OCI-LY7 (cell line): ENCODE measurements around the gene COMMD10. TPM values are rescaled to one million over a fixed set of nuclear protein-coding genes. Genes with fewer than 3 reads are reported as not detected.

Source experiments
- BruUV-seq: library from RNA; stranded (reverse); fragments of 400-500 nt; replicated peaks from 2 replicates; lab custom pipeline; 2021; lab: Mats Ljungman, UMichigan
- CTCF ChIA-PET: fragments of 300-600 bp; sonication (Branson Sonifier 250); formaldehyde crosslinking; loops from one replicate; lab custom pipeline; 2022; ENCODE audit warnings: antibody characterized with exemption; ENCODE audit not compliant: unreplicated experiment; lab: Charles Lee
- POLR2A ChIA-PET: fragments of 300-600 bp; sonication (Branson Sonifier 250); formaldehyde crosslinking; loops from one replicate; lab custom pipeline; 2022; ENCODE audit warnings: antibody characterized with exemption; lab: Charles Lee
- DNase-seq: peaks from one replicate; pipeline ENCODE4 v3.0.0-alpha.2; 2015; ENCODE audit warnings: low spot score
- H2AFZ ChIP-seq: fragments of 200-600 bp; sonication (generic), shearing (Covaris generic); 2 replicates; pipeline ENCODE4 v1.6.1; 2014; ENCODE audit warnings: mild to moderate bottlenecking, antibody characterized with exemption, low read length, moderate library complexity
- H3K27ac ChIP-seq: fragments of 200-600 bp; sonication (generic); 2 replicates; pipeline ENCODE4 v1.5.1; 2014; ENCODE audit warnings: mixed run types, low read depth, mild to moderate bottlenecking, moderate library complexity, low read length, inconsistent platforms; ENCODE audit not compliant: poor library complexity, severe bottlenecking
- H3K36me3 ChIP-seq: fragments of 200-600 bp; sonication (generic); 2 replicates; pipeline ENCODE4 v1.6.1; 2014; ENCODE audit warnings: mild to moderate bottlenecking, antibody characterized with exemption, low read length, moderate library complexity, mixed read lengths; ENCODE audit not compliant: insufficient read depth
- H3K4me1 ChIP-seq: fragments of 200-600 bp; sonication (generic); 2 replicates; pipeline ENCODE4 v1.5.1; 2014; ENCODE audit warnings: mild to moderate bottlenecking, low read length; ENCODE audit not compliant: insufficient read depth, poor library complexity, severe bottlenecking
- H3K4me2 ChIP-seq: fragments of 200-600 bp; sonication (generic); 2 replicates; pipeline ENCODE4 v1.6.1; 2014; ENCODE audit warnings: mild to moderate bottlenecking, low read length
- H3K4me3 ChIP-seq: fragments of 200-600 bp; sonication (generic); 2 replicates; pipeline ENCODE4 v1.5.1; 2014; ENCODE audit warnings: mild to moderate bottlenecking, low read depth, low read length; ENCODE audit not compliant: poor library complexity, severe bottlenecking
- H3K79me2 ChIP-seq: fragments of 200-600 bp; sonication (generic); 2 replicates; pipeline ENCODE4 v1.6.1; 2016; ENCODE audit warnings: low read depth, mild to moderate bottlenecking, low read length, moderate library complexity, mixed read lengths; ENCODE audit not compliant: insufficient read depth
- H3K9me2 ChIP-seq: fragments of 200-600 bp; sonication (generic); 2 replicates; pipeline ENCODE4 v1.6.1; 2016; ENCODE audit warnings: mild to moderate bottlenecking, low read length, mixed read lengths; ENCODE audit not compliant: insufficient read depth
- H3K9me3 ChIP-seq: fragments of 200-600 bp; sonication (generic); 2 replicates; pipeline ENCODE4 v1.6.1; 2014; ENCODE audit warnings: mild to moderate bottlenecking, mixed run types, low read length, mixed read lengths
- H4K20me1 ChIP-seq: fragments of 200-600 bp; sonication (generic); 2 replicates; pipeline ENCODE4 v1.6.1; 2014; ENCODE audit warnings: mild to moderate bottlenecking, antibody characterized with exemption, low read length, moderate library complexity, mixed read lengths; ENCODE audit not compliant: insufficient read depth
- EZH2phosphoT487 ChIP-seq: fragments of 200-600 bp; sonication (generic); IDR thresholded peaks from 2 replicates; pipeline ENCODE4 v1.6.1; 2018; ENCODE audit warnings: low read depth, borderline replicate concordance, mild to moderate bottlenecking, mixed run types, antibody characterized with exemption, low read length, moderate library complexity, mixed read lengths
- intact Hi-C: fragments of 100-400 bp; cut with micrococcal nuclease; formaldehyde crosslinking; loops from one replicate; pipeline ENCODE4 v1.10.0; 2022; ENCODE audit not compliant: unreplicated experiment
- total RNA-seq, 2 experiments: library from RNA; depleted of rRNA in 1 of 2; stranded (reverse); fragments of >200 nt in 1 of 2; shearing (Covaris generic) in 1 of 2; gene quantifications; 2 replicates each; pipeline ENCODE4 v1.2.3, GENCODE V29; 2014 to 2022
- TF ChIP-seq, protein P1 (sequence below): fragments of 200-600 bp; sonication (generic); conservative IDR thresholded peaks from 2 replicates; pipeline ENCODE4 v1.5.1; 2014; ENCODE audit warnings: mild to moderate bottlenecking, antibody characterized with exemption, low read length, moderate library complexity, mixed read lengths

The COMMD10 gene
- total RNA-seq, 2 experiments from 2014 or later = 15.0 to 15.7 TPM

DNA sequence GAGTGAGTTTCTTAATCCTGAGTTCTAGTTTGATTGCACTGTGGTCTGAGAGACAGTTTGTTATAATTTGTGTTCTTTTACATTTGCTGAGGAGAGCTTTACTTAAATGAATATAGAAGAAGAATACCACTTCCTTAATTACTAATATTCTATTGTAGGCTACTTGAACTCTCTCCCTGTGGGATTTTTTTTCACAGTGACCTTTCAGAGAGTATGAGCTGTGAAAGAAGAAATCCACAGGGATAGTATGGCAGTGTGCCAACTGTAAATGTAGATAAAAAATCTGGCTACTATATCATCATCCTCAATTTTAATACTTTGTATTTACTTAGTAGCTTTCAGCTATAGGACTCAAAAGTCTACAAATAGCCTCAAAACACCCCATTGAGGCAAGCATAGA lies 67.3 kb downstream of the COMMD10 start:
- no peak for TF ChIP-seq EZH2phosphoT487
- TF ChIP-seq, protein P1, sequence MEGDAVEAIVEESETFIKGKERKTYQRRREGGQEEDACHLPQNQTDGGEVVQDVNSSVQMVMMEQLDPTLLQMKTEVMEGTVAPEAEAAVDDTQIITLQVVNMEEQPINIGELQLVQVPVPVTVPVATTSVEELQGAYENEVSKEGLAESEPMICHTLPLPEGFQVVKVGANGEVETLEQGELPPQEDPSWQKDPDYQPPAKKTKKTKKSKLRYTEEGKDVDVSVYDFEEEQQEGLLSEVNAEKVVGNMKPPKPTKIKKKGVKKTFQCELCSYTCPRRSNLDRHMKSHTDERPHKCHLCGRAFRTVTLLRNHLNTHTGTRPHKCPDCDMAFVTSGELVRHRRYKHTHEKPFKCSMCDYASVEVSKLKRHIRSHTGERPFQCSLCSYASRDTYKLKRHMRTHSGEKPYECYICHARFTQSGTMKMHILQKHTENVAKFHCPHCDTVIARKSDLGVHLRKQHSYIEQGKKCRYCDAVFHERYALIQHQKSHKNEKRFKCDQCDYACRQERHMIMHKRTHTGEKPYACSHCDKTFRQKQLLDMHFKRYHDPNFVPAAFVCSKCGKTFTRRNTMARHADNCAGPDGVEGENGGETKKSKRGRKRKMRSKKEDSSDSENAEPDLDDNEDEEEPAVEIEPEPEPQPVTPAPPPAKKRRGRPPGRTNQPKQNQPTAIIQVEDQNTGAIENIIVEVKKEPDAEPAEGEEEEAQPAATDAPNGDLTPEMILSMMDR = no peak
- intact Hi-C loops = no loop called here
- BruUV-seq = no TSS peak
- Histone ChIP-seq H2AFZ (no peak overlapping the region), H3K27ac (no peak overlapping the region), H3K36me3 (no peaks in the 10 kb centered on the region), H3K4me3 (no peak overlapping the region), H4K20me1 (no peaks in the 10 kb centered on the region), H3K9me3 (no peaks in the 10 kb centered on the region), H3K79me2 (no peaks in the 10 kb centered on the region), H3K4me2 (no peak overlapping the region), H3K4me1 (no peaks in the 10 kb centered on the region), H3K9me2 (no peaks in the 10 kb centered on the region)
- no peak for DNase-seq
- CTCF ChIA-PET = no interaction called here
- POLR2A ChIA-PET = no interaction called here

DNA sequence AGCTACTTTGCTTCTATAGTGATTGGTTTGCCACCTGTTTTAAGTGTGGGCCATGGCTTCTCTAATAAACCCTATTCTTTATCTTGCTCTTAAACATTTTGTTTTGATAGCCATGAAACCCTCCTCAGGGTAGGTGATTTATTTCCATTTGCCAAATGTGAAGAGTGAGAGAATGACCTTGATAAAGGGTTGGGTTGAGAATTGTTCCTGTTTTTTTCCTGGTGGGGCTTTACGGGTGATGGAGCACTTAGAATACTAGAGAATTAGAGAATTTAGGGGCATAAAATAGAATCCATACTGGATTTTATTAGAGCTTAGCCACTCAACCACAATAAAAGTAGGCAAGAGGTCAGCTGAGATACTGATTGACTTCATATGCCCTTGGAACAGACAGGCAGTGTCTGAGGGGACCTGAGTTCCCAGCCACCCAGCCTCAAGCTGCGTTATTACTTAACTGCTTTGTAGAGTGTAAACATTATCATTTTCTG lies 68.9 kb downstream of the COMMD10 start:
- ChIA-PET POLR2A (interaction anchor here (0.6 to 1.5 kb wide), 2 partner anchors 9 to 90 kb away, joined by 3 to 6 read pairs; no protein-coding TSS in a partner anchor), CTCF (no interaction called here)
- H3K36me3 ChIP-seq = no peaks in the 10 kb centered on the region
- intact Hi-C loops = no loop called here
- TF ChIP-seq, protein P1 = no peak
- TF ChIP-seq EZH2phosphoT487 = no peak
- BruUV-seq = no TSS peak
- H3K9me2 ChIP-seq = no peaks in the 10 kb centered on the region
- H3K4me2 ChIP-seq = no peak overlapping the region
- H2AFZ ChIP-seq = no peak overlapping the region
- DNase-seq = no peak
- H4K20me1 ChIP-seq = no peaks in the 10 kb centered on the region
- no peaks in the 10 kb centered on the region for H3K79me2 ChIP-seq
- no peaks in the 10 kb centered on the region for H3K9me3 ChIP-seq
- no peak overlapping the region for H3K4me3 ChIP-seq
- H3K27ac ChIP-seq = no peak overlapping the region
- H3K4me1 ChIP-seq = no peaks in the 10 kb centered on the region

DNA sequence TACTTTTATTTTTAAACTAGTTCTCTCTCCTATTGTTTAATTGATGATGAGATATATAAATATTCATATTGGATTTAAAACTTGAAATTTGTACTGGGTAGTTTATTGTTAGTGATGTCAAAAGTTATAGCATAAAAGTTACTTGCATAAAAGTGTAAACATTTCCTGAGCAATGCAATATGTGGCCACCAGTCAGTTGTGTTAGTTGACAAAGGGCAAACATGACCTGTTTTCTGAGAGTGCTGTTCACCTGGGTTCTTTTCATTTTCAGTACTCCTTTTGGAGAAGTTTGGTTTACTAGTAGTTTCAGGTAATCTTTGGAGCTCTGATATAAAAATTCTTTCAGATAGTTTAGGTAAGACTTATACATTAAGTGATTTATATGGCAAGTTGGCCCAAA lies 69.4 kb downstream of the COMMD10 start:
- intact Hi-C loops = no loop called here
- TF ChIP-seq EZH2phosphoT487 = no peak
- TF ChIP-seq, protein P1 = no peak
- Histone ChIP-seq H3K79me2 (no peaks in the 10 kb centered on the region), H3K4me2 (no peak overlapping the region), H3K27ac (no peak overlapping the region), H3K36me3 (no peaks in the 10 kb centered on the region), H2AFZ (no peak overlapping the region), H3K9me3 (no peaks in the 10 kb centered on the region), H3K4me1 (no peaks in the 10 kb centered on the region), H4K20me1 (no peaks in the 10 kb centered on the region; the same call in 1 of the 2 replicates), H3K9me2 (no peaks in the 10 kb centered on the region), H3K4me3 (no peak overlapping the region)
- BruUV-seq = no TSS peak
- DNase-seq = no peak
- POLR2A ChIA-PET = interaction anchor here (0.6 to 1.5 kb wide), 2 partner anchors 9 to 90 kb away, joined by 3 to 6 read pairs; no protein-coding TSS in a partner anchor
- CTCF ChIA-PET = no interaction called here
